Lung (tissue), 12 donors: ENCODE results near the gene ZNF700. TPM values are rescaled to one million over a fixed set of nuclear protein-coding genes. Genes with fewer than 3 reads are reported as not detected.

Experiments
- ATAC-seq: fragments of 200-7000 bp; cut with Tn5 transposase; one replicate; pipeline ENCODE4 v1.9.1; 2020; ENCODE audit warnings: moderate number of reproducible peaks; ENCODE audit not compliant: insufficient read depth, low FRiP score
- DNase-seq, 3 donors: peaks; one replicate each; pipeline ENCODE4 v3.0.0-alpha.2; 2013 to 2017
- H3K27ac ChIP-seq, 2 donors: one replicate each; pipeline ENCODE4 v1.5.1; 2013; ENCODE audit warnings: mild to moderate bottlenecking in 2 of 2, moderate library complexity in 2 of 2, control low read depth in 1 of 2, inconsistent platforms in 1 of 2, low read depth in 1 of 2, low read length in 1 of 2
- H3K27me3 ChIP-seq, 3 donors: one replicate each; pipeline ENCODE4 v1.5.1; 2013; ENCODE audit warnings: low read length in 2 of 3; ENCODE audit not compliant: control insufficient read depth in 3 of 3, insufficient read depth in 3 of 3
- H3K36me3 ChIP-seq, 4 donors: one replicate each; pipeline ENCODE4 v1.5.1; 2013; ENCODE audit warnings: low read length in 4 of 4, mild to moderate bottlenecking in 1 of 4, moderate library complexity in 1 of 4; ENCODE audit not compliant: control insufficient read depth in 4 of 4, insufficient read depth in 4 of 4
- H3K4me1 ChIP-seq, 5 donors: one replicate each; pipeline ENCODE4 v1.5.1; 2013; ENCODE audit warnings: low read length in 5 of 5, mild to moderate bottlenecking in 2 of 5, moderate library complexity in 1 of 5; ENCODE audit not compliant: control insufficient read depth in 5 of 5, insufficient read depth in 5 of 5
- H3K4me3 ChIP-seq: one replicate; pipeline ENCODE4 v1.5.1; 2013; ENCODE audit warnings: mild to moderate bottlenecking, control low read depth, moderate library complexity
- H3K9ac ChIP-seq, 2 donors: one replicate each; pipeline ENCODE4 v1.5.1; 2013; ENCODE audit warnings: low read length in 2 of 2, control low read depth in 1 of 2; ENCODE audit not compliant: insufficient read depth in 1 of 2
- H3K9me3 ChIP-seq, 4 donors: one replicate each; pipeline ENCODE4 v1.5.1; 2013; ENCODE audit warnings: low read length in 3 of 4, mild to moderate bottlenecking in 1 of 4, moderate library complexity in 1 of 4; ENCODE audit not compliant: control insufficient read depth in 4 of 4, insufficient read depth in 3 of 4
- WGBS, 2 donors: extraction: QIAGEN DNeasy Blood & Tissue Kit; methylation state at CpG; one replicate each; pipeline ENCODE4 v1.1.7; 2013; 5-methylcytosine and 5-hydroxymethylcytosine counted together
- polyA plus RNA-seq, 2 donors: library from polyadenylated mRNA; stranded (reverse); fragments of 200-250 nt; gene quantifications; one replicate each; pipeline ENCODE4 v1.2.1, GENCODE V29; 2013
- total RNA-seq, 2 donors: library from RNA; depleted of rRNA in 1 of 2; stranded (reverse); fragments of >200 nt in 1 of 2; gene quantifications; one replicate each; pipeline ENCODE4 v1.2.1, GENCODE V29; 2014 to 2021
- TF ChIP-seq, protein P1 (sequence below): IDR thresholded peaks from 2 replicates; pipeline ENCODE4 v1.5.1; 2012; ENCODE audit warnings: mild to moderate bottlenecking; ENCODE audit errors: control extremely low read depth, extremely low read depth
- donor health status: control.
- donor health status: control.
- donor health status: Bipolar disorder and iron deficiency.
- donor health status: healthy.
- donor health status: DM: yes; HTN: yes; CAD: no.

ZNF700 gene
- total and polyA plus RNA-seq, 4 donors: 6.2 to 24.7 (median 12.5) TPM

DNA sequence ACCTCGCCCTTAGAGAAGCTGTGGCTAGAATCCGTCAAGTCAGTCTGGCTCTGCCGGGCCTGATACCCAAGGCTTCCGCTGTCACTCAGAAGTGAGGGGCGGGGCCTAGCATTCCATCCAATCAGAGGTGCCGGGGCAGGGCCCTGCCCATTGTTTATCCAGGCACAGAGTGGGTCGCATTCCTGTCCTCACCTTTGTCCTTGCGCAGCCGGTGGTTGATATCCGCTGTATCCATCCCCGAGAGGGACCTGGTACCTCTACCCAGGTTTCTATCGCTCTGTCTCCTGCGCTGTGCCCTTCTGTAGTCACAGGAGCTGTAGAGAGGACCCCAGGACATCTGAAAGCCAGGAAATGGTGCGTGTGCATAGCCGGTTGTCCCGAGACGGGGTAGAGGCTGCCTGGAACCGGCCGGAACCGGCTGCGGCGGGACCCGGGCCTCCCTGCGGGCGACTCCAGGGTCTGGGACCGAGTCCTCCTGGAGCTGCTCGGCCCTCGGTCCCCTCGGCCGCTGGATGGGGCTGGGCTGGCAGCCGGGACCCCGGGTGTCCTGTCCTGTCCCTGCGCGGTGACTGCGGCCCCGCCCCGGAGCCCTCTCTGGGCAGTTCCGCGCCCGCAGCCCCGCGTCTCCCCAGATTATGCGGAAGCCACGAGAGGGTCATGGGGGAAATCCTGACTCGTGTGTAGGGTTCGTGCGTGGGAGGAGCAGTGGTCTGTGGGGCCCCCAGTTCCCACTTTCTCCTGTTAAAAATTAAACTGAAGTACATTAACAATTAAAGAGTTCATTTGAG lies 40.1 kb downstream of the ZNF700 start, which contains the start of gene ZNF763:
ZNF763 (plus strand) TSS at position 183 of the 788 bp plus-strand sequence; CDS start at position 352, 169 bp downstream.
- Histone ChIP-seq H3K27me3 (no peaks in the 10 kb centered on the region), H3K4me3 (peak within 1 kb of the TSS; percentile 78), H3K4me1 (peaks cover 2 to 14% (median 6%) of the 10 kb centered on the region in 5 donors), H3K36me3 (peaks cover 0 to 3% (median under 1%) of the 10 kb centered on the region in 4 donors), H3K9me3 (no peaks in the 10 kb centered on the region), H3K9ac (peak within 1 kb of the TSS; percentile 77 to 80), H3K27ac (peak within 1 kb of the TSS; percentile 91 to 99)
- ATAC-seq (peak; percentile 96), DNase-seq (peak; percentile 94 to 96 (median 95))
- WGBS, 2 donors: 0 to 1% methylated on average over 46 to 47 of the region's 47 CpGs
- TF ChIP-seq, protein P1, sequence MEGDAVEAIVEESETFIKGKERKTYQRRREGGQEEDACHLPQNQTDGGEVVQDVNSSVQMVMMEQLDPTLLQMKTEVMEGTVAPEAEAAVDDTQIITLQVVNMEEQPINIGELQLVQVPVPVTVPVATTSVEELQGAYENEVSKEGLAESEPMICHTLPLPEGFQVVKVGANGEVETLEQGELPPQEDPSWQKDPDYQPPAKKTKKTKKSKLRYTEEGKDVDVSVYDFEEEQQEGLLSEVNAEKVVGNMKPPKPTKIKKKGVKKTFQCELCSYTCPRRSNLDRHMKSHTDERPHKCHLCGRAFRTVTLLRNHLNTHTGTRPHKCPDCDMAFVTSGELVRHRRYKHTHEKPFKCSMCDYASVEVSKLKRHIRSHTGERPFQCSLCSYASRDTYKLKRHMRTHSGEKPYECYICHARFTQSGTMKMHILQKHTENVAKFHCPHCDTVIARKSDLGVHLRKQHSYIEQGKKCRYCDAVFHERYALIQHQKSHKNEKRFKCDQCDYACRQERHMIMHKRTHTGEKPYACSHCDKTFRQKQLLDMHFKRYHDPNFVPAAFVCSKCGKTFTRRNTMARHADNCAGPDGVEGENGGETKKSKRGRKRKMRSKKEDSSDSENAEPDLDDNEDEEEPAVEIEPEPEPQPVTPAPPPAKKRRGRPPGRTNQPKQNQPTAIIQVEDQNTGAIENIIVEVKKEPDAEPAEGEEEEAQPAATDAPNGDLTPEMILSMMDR: no peak

DNA sequence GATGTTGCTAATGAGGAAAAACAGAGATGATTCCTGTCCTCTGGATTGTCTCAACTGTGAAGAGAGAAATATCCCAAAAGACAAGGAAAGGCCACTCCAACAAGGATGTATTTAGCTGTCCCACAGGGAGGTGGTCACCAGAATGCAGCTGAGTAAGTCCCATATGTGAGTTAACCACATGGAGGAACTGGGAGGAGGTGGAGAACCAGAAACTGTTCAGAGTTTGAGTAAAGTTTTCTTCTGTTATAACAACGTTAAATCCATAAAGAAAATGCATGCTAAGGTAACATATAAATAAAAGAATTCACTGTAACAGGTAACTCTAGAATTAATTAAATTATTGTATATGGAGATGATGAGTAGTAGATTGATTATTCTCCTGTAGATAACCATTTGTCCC lies 45.3 kb downstream of the ZNF700 start:
- no peaks in the 10 kb centered on the region for H3K27me3 ChIP-seq
- no peak overlapping the region for H3K4me3 ChIP-seq
- DNase-seq (no peak), ATAC-seq (no peak)
- WGBS, 2 donors: 78 to 79% methylated on average over 1 of the region's 1 CpG
- TF ChIP-seq, protein P1: no peak
- no peak overlapping the region for H3K9ac ChIP-seq
- peaks cover 0 to 6% (median 0%) of the 10 kb centered on the region in 5 donors for H3K4me1 ChIP-seq
- peaks cover 0 to 4% (median 1%) of the 10 kb centered on the region in 4 donors for H3K36me3 ChIP-seq
- H3K9me3 ChIP-seq: peaks cover 0 to 2% (median 0%) of the 10 kb centered on the region in 4 donors
- no peak overlapping the region for H3K27ac ChIP-seq

- no peak for DNase-seq
- ATAC-seq: no peak
- peaks cover 0 to 4% (median under 1%) of the 10 kb centered on the region in 4 donors for H3K9me3 ChIP-seq
- TF ChIP-seq, protein P1: no peak
- no peaks in the 10 kb centered on the region for H3K4me1 ChIP-seq
- 53 to 69% methylated on average over 2 of the region's 2 CpGs for WGBS, 2 donors
- H3K27ac ChIP-seq: no peak overlapping the region
- H3K9ac ChIP-seq: no peak overlapping the region
- no peaks in the 10 kb centered on the region for H3K27me3 ChIP-seq
- H3K4me3 ChIP-seq: no peak overlapping the region
- peaks cover 0 to 4% (median 1%) of the 10 kb centered on the region in 4 donors for H3K36me3 ChIP-seq
These were observed 46.1 kb downstream of the ZNF700 start for GRCh38 chr19:11971041-11971440.
